Esophagus squamous epithelium (tissue), 5 donors: ENCODE results near the gene FCSK. TPM values are rescaled to one million over a fixed set of nuclear protein-coding genes. Genes with fewer than 3 reads are reported as not detected.

Experiments
- DNase-seq: peaks from one replicate; lab custom pipeline; 2025; lab: John Stamatoyannopoulos, UW
- H3K27ac ChIP-seq, 4 donors: fragments of 200-600 bp; sonication (generic); one replicate each; pipeline ENCODE4 v1.5.1; 2016 to 2019; ENCODE audit warnings: mild to moderate bottlenecking in 1 of 4
- H3K27me3 ChIP-seq, 4 donors: fragments of 200-600 bp; sonication (generic); 1 replicate in 3 of 4; 2 replicates in 1 of 4; pipeline versions ENCODE4 v1.5.1 to v1.6.0; 2017 to 2021; ENCODE audit warnings: antibody characterized with exemption in 1 of 4
- H3K36me3 ChIP-seq, 3 donors: fragments of 200-600 bp; sonication (generic); one replicate each; pipeline ENCODE4 v1.5.1; 2016 to 2019
- H3K4me1 ChIP-seq, 3 donors: fragments of 200-600 bp; sonication (generic); one replicate each; pipeline ENCODE4 v1.5.1; 2017 to 2019
- H3K4me3 ChIP-seq, 4 donors: fragments of 200-600 bp; sonication (generic); 1 replicate in 3 of 4; 2 replicates in 1 of 4; pipeline ENCODE4 v1.5.1; 2016 to 2019; ENCODE audit warnings: mild to moderate bottlenecking in 2 of 4, moderate library complexity in 1 of 4
- H3K9me3 ChIP-seq, 3 donors: fragments of 200-600 bp; sonication (generic); one replicate each; pipeline ENCODE4 v1.5.1; 2016 to 2019
- POLR2A ChIP-seq, 4 donors: fragments of 450-650 bp; IDR thresholded peaks; one replicate each; pipeline ENCODE4 v1.6.1; 2017; ENCODE audit warnings: antibody characterized with exemption in 4 of 4, mild to moderate bottlenecking in 4 of 4, moderate library complexity in 3 of 4
- WGBS, 2 donors: methylation state at CpG; one replicate each; pipeline ENCODE4 v1.1.5; 2018; 5-methylcytosine and 5-hydroxymethylcytosine counted together
- intact Hi-C: fragments of 100-400 bp; cut with DNase I; formaldehyde crosslinking; loops from one replicate; pipeline ENCODE4 v1.15.0; 2022
- total RNA-seq, 4 donors: library from RNA; depleted of rRNA; stranded (reverse); fragments of >200 nt; gene quantifications; one replicate each; pipeline ENCODE4 v1.1.0, GENCODE V29; 2016
- TF ChIP-seq, protein P1 (sequence below), 6 experiments: fragments of 450-650 bp in 4 of 6; fragments of 200-600 bp in 2 of 6; sonication (generic) in 2 of 6; IDR thresholded peaks; one replicate each; pipeline ENCODE4 v1.5.1; 2016 to 2019; ENCODE audit warnings: antibody characterized with exemption in 6 of 6, mild to moderate bottlenecking in 4 of 6, moderate library complexity in 4 of 6
- donor health status: DM: yes; HTN: yes; CAD: no.

Gene FCSK
- total RNA-seq, 4 donors from 2014 or later, result 10.2 to 13.0 (median 11.0) TPM

DNA sequence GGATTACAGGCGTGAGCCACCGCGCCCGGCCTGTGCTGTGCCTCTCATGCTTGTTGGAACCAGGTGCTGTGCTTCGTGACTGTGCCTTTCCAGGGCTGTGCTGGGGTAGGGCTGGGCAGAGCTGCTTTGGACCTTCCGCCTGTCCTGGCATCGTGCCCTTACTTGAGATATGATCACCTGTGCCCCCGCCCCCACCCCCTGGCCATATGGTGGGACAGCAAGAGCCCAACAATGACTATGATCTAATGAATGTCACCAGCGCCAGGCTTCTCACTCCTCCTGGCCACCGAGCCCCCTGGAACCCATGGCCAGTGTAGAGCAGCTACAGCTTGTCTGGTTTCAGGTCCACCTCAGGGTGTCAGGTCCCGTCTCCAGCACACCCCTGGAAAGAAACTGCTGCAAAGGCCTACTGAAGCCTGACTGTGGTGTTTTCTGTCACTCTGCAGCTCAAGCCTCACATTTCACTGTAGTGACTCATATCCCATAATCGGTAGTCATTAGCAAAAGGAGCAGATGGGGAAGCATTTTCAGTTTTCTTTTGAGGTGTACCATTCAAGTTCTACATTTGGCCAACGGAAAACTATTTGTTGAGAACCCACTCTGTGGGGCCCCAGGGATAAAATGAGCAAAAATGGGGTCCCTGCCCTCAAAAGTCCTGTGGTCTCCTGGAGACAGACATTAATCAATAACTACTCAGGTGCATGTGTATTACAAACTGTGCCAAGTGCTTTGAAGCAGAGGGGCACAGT, 22.1 kb downstream of the FCSK start:
- peak overlapping the region in 1 of 4 donors; percentile 7 for H3K27ac ChIP-seq
- TF ChIP-seq POLR2A (IDR thresholded peaks at IDR 0.05), result no peak
- TF ChIP-seq, protein P1, sequence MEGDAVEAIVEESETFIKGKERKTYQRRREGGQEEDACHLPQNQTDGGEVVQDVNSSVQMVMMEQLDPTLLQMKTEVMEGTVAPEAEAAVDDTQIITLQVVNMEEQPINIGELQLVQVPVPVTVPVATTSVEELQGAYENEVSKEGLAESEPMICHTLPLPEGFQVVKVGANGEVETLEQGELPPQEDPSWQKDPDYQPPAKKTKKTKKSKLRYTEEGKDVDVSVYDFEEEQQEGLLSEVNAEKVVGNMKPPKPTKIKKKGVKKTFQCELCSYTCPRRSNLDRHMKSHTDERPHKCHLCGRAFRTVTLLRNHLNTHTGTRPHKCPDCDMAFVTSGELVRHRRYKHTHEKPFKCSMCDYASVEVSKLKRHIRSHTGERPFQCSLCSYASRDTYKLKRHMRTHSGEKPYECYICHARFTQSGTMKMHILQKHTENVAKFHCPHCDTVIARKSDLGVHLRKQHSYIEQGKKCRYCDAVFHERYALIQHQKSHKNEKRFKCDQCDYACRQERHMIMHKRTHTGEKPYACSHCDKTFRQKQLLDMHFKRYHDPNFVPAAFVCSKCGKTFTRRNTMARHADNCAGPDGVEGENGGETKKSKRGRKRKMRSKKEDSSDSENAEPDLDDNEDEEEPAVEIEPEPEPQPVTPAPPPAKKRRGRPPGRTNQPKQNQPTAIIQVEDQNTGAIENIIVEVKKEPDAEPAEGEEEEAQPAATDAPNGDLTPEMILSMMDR (IDR thresholded peaks at IDR 0.05), result no peak
- DNase-seq, result no peak
- intact Hi-C loops, result no loop called here
- WGBS, 2 donors, result 55 to 68% methylated on average over 5 to 8 of the region's 13 CpGs
- H3K9me3 ChIP-seq, result no peaks in the 10 kb centered on the region
- peaks cover 4 to 35% (median 13%) of the 10 kb centered on the region in 3 donors for H3K4me1 ChIP-seq
- no peaks in the 10 kb centered on the region for H3K27me3 ChIP-seq
- H3K4me3 ChIP-seq, result no peak overlapping the region
- H3K36me3 ChIP-seq, result peaks cover 0 to 81% (median 15%) of the 10 kb centered on the region in 3 donors

DNA sequence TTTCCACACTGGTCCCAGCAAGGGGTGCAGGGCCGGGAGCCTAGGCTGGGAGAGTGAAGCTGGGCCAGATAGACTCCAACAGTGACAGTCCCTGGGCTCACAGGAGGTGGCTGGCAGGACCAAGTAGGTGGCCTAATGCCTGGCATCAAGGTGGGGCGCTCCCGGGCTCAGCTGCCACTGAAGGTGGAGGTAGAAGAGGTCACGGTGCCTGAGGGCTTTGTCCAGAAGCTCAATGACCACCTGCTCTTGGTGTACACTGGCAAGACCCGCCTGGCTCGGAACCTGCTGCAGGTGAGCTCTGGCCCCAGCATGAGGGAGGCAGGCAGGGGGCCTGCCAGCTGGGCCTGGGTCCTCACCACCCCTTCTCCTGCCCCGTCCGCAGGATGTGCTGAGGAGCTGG, 23.8 kb downstream of the FCSK start:
- Histone ChIP-seq H3K4me1 (peaks cover 4 to 35% (median 13%) of the 10 kb centered on the region in 3 donors), H3K27me3 (no peaks in the 10 kb centered on the region), H3K4me3 (no peak overlapping the region), H3K36me3 (peaks cover 0 to 86% (median 13%) of the 10 kb centered on the region in 3 donors), H3K27ac (peak overlapping the region in 2 of 4 donors; percentile 28 to 29), H3K9me3 (no peaks in the 10 kb centered on the region)
- WGBS, 2 donors, result 80% methylated on average over 4 of the region's 8 CpGs; no CpG with 5 or more reads in 1 of the 2 donors
- intact Hi-C loops, result no loop called here
- no peak for TF ChIP-seq POLR2A (IDR thresholded peaks at IDR 0.05)
- DNase-seq, result no peak

DNA sequence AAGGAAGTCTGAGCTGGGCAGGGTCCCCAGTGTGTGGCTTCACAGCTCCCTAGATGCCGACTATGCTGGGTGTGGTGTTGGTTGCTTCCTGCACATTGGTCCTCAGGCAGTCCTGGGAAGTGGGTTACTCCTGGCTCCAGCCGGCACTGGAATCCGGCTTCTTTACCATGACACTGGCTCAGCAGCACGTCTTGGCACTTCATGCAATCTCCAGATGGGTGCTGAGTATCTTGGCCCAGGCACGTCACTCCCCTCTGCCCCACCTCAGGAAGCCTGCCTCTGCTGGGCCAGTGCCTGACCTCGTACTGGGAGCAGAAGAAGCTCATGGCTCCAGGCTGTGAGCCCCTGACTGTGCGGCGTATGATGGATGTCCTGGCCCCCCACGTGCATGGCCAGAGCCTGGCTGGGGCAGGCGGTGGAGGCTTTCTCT, 24.5 kb downstream of the FCSK start:
- H3K4me1 ChIP-seq, result peaks cover 4 to 35% (median 13%) of the 10 kb centered on the region in 3 donors
- no peaks in the 10 kb centered on the region for H3K9me3 ChIP-seq
- TF ChIP-seq POLR2A (IDR thresholded peaks at IDR 0.05), result no peak
- TF ChIP-seq, protein P1 (IDR thresholded peaks at IDR 0.05), result no peak
- 40 to 47% methylated on average over 2 to 3 of the region's 10 CpGs for WGBS, 2 donors
- H3K36me3 ChIP-seq, result peaks cover 4 to 86% (median 17%) of the 10 kb centered on the region in 3 donors
- DNase-seq, result no peak
- H3K27ac ChIP-seq, result peak overlapping the region in 3 of 4 donors; percentile 10 to 29 (median 28)
- intact Hi-C loops, result no loop called here
- H3K27me3 ChIP-seq, result no peaks in the 10 kb centered on the region
- H3K4me3 ChIP-seq, result no peak overlapping the region

DNA sequence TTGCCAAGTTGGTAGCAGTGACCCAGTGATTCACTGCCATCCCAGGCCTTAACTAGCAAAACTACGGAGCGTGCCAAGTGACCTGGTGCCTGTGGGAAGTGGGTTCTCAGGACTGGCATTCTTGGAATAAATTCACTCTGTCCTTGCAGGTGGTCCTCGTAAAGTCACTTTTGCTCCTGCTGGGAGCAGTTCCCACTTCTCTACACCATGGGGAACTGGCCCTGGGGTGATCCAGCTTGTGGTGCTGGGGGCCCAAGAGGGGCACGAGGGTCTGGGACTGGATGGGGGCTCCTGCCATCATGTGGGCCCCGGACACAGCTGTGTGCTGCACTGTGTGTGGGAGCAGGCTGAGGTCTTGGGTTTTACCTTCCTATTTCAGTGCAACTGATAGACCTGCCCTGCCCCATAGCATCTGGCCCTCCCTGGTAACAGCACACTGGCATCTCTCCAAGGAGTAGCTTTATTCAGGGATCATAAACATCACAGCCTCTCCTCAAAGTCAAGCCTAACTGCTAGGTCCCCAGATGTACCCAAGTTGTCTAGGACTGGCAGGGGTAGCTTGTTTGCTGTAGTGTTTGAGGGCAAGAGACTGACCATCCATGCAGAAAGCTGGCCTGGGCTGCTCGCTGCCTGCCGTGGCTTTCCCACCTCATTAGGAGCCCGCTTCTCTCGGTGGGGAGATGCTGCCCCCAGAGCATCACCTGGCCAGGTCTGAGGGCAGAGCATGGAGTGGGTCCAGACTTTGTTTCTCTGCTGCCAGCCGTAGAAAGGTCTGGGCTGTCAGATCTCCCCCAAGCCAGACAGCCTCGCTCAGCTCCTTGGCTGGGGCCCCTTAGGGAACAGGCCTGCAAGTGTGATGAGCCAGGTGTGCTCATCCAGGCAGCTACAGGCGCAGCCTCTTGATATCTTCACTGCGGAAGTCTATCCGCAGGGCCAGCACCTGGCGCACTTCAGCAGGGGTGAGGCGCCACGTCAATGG, 26.0 kb downstream of the FCSK start:
- Histone ChIP-seq H3K36me3 (peaks cover 4 to 86% (median 17%) of the 10 kb centered on the region in 3 donors), H3K4me3 (no peak overlapping the region), H3K27me3 (no peaks in the 10 kb centered on the region), H3K27ac (no peak overlapping the region), H3K9me3 (no peaks in the 10 kb centered on the region), H3K4me1 (peaks cover 4 to 28% (median 9%) of the 10 kb centered on the region in 3 donors)
- no peak for DNase-seq
- WGBS, 2 donors, result 91 to 93% methylated on average over 3 to 4 of the region's 17 CpGs
- TF ChIP-seq, protein P1 (IDR thresholded peaks at IDR 0.05), result no peak
- no peak for TF ChIP-seq POLR2A (IDR thresholded peaks at IDR 0.05)
- intact Hi-C loops, result no loop called here

DNA sequence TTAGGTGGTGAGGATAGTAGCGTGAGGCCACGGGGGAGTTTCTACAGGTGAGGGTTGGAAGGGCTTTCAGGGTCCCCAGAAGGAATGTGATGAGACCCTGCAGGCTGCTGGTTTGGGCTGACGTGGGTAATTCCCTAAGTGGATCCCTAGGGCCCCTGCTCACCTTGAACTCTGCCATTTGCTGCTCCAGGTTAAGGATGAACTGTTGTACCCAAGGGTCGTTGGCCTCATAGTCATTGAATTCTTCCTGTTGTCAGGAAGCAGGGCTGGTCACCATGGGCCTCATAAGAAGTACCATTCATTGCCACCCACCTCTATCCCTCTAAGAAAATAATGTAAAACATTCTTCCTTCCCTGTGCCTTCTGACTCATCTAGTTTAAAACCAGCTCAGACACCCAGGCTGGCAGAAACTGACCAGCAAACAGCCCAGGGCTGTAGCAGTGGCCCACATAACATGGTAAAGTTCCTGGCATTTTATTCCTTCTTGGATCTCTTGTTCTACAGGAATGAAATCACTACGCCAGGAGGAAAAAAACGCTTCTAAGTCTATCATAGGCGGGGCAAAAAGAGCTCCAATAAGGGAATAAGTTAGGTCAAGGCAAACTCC, 27.6 kb downstream of the FCSK start:
- H3K27me3 ChIP-seq, result no peaks in the 10 kb centered on the region
- H3K9me3 ChIP-seq, result no peaks in the 10 kb centered on the region
- intact Hi-C loops, result no loop called here
- peaks cover 0 to 15% (median 3%) of the 10 kb centered on the region in 3 donors for H3K4me1 ChIP-seq
- TF ChIP-seq POLR2A (IDR thresholded peaks at IDR 0.05), result no peak
- TF ChIP-seq, protein P1 (IDR thresholded peaks at IDR 0.05), result no peak
- DNase-seq, result no peak
- no peak overlapping the region for H3K4me3 ChIP-seq
- H3K36me3 ChIP-seq, result peaks cover 4 to 97% (median 17%) of the 10 kb centered on the region in 3 donors
- no peak overlapping the region for H3K27ac ChIP-seq
- WGBS, 2 donors, result 65 to 82% methylated on average over 5 to 7 of the region's 7 CpGs
